HG03460 (cell line): ENCODE measurements around the gene AP1S1.

Experiments used
- ATAC-seq: cut with Tn5 transposase; IDR thresholded peaks from one replicate; pipeline ENCODE4 v1.9.1; 2021; ENCODE audit not compliant: unreplicated experiment

The AP1S1 gene

DNA sequence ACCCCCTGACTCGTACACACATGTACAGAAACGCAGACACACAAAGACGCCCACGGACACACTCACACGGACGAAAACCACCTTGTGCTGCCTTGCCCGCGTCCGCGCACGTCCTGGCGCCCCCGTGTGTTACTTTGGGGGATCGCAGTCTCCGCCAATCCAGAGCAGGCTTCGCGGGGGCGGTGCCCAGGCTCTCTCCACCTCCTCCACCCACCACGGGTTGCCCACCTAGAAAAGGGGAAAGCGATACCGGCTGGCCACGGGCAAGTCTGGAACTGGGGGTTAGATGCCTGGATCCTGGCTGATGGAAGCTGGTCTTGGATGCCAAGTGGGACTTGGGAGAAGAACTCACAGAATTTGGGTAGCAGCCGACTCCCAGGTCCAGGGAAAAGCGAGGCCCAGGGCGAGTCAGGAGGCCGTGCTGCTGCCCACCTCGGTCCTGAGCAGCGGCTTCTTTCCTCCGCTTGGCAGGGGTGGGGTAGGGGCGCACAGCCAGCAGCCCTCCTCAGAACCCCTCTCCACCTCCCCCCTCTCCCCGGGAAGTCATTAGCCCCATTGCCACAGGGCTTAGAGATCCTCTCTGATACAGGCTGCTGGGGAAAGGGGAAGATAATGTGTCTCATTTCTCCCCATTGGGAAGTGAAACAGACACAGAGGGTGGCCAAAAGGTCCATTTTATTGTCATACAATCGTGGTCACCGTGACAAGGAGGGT lies 15.7 kb downstream of the AP1S1 start:
- no peak for ATAC-seq

DNA sequence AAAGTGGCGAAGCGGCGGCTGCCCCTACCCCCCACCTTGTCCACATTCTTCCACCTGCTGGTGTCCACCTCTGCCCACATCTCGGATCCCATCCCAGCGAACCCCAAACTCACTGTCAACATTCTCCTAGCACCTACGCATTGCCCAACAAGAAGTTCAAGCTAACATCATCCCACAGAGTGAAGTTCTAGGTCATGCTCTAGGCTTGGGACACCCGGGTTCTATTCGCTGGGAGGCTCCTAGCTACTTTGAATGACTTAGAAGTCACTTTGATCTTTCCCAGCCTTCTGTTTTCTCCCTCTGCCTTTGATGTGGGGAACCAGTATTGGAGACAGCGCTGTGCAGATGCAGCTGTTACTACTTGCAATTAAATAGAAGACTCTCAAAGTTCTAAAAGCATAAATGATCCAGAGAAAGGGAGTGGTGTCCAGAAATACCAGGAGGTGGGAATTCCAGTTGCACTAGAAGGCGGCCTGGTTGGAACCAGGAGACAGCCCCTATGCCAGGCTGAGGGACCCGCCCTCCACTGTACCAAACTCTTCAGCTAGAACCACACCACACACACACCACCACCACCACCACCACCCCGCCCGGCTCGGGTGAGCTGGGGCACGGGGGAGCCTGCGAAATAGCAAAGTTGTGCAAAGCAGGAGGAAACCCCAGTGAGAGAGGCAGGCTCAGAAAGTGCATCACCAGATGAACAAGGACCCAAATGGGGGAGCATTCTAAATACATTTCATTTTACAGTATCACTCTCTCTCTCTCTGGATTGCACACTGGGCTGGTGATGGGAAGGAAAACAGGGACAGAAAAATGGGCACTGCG lies 16.6 kb downstream of the AP1S1 start:
- no peak for ATAC-seq

GRCh38 chr7:101171442-101171837 lies 17.2 kb downstream of the AP1S1 start:
- no peak for ATAC-seq

- no peak for ATAC-seq
These were observed 18.0 kb downstream of the AP1S1 start for GRCh38 chr7:101172005-101172853.

- no peak for ATAC-seq
These were observed 18.8 kb downstream of the AP1S1 start for GRCh38 chr7:101172854-101173751.

- ATAC-seq = peak; percentile 58
These were observed 19.5 kb downstream of the AP1S1 start for GRCh38 chr7:101173752-101174244.

GRCh38 chr7:101174322-101174854 lies 20.1 kb downstream of the AP1S1 start:
- no peak for ATAC-seq

DNA sequence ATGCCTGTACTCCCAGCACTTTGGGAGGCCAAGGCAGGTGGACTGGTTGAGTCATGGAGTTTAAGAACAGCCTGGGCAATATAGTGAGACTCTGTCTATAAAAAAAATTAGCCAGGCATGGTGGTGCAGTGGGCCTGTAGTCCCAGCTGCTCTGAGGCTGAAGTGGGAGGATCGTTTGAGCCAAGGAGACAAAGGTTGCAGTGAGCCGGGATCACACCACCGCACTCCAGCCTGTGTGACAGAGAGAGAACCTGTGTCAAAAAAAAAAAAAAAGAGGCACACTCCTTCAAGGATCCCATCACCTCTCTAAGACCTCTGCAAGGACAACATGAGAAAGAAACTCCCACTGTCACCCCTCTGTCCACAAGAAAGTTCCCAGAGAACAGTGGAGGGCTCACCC lies 21.4 kb downstream of the AP1S1 start:
- ATAC-seq = no peak

GRCh38 chr7:101177644-101178043 lies 23.4 kb downstream of the AP1S1 start:
- no peak for ATAC-seq

- ATAC-seq = no peak
These were observed 24.8 kb downstream of the AP1S1 start for GRCh38 chr7:101179117-101179516.

GRCh38 chr7:101179713-101180112 lies 25.4 kb downstream of the AP1S1 start:
- no peak for ATAC-seq

GRCh38 chr7:101180130-101180755 lies 26.0 kb downstream of the AP1S1 start, which contains the start of gene NAT16:
Gene NAT16 (minus strand): TSS chr7:101180293. CDS start chr7:101174807, 5,486 bp downstream.
- ATAC-seq = no peak

GRCh38 chr7:101185258-101185839 lies 31.1 kb downstream of the AP1S1 start:
- no peak for ATAC-seq

DNA sequence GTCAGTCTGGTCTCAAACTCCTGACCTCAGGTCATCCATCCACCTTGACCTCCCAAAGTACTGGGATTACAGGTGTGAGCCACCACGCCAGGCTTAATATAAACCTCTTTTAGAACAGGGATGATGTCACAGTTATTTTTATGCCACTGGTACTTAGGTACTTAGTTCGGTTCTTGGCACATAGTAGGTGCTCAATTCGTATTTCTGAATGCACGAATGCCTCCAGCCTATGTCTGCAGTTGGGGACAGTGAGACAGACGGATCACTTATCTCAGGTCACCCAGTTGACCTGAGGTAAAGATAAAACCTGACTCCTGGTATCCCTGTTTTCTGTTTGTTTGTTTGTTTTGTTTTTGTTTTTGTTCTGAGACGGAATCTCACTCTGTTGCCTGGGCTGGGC lies 31.9 kb downstream of the AP1S1 start:
- no peak for ATAC-seq

- no peak for ATAC-seq
These were observed 32.7 kb downstream of the AP1S1 start for GRCh38 chr7:101186844-101187428.

DNA sequence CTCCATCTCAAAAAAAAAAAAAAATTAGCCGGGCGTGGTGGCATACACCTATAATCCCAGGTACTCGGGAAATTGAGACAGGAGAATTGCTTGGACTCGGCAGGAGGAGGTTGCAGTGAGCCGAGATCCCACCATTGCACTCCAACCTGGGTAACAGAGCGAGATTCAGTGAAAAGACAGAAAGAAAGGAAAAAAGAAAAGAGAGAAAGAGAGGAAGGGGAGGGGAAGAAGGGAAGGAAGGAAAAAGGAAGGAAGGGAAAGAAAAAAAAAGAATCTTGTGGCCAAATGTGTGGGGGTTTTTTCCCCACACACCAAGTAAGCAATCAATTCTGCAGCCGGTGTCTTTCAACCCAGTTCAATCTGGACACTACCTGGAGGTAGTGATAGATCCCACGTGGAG lies 34.8 kb downstream of the AP1S1 start:
- no peak for ATAC-seq

DNA sequence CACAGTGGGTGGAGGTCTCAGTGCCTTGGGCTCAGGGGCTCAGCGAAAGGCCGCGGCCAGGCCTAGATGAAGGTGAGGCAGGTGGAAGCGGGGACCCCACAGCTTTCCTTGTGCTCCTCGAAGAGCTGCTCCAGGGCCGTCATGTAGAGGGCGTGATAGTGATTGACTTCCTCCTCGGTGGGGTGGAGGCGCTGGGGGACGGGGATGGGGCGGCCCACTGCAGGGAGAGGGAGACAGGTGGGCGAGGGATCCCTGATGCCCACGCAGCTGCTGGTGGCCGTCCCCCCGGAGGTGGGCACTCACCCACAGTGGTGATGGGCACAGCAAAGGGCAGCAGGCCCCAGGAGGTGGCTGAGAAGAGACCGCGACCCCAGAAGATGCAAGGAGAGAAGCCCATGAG lies 41.6 kb downstream of the AP1S1 start:
- ATAC-seq = no peak

DNA sequence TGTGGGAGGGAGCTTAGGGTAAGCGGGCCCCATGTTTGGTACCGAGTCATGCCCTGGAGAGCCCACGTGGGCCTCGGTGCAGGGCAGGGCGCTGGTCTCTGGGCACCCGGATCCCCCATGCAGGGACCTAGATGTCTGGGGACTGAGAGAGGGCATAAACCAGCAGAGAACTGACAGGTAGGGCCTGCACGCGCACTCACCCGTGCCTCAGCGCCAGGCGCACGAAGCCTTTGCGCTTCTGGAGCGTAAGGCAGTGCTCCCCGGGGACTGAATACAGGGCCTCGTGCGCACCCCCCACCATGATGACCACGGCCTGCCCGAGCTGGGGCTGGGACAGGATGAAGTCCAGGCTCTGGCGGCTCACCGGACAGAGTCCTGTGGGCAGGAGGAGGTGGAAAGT lies 43.7 kb downstream of the AP1S1 start:
- no peak for ATAC-seq

DNA sequence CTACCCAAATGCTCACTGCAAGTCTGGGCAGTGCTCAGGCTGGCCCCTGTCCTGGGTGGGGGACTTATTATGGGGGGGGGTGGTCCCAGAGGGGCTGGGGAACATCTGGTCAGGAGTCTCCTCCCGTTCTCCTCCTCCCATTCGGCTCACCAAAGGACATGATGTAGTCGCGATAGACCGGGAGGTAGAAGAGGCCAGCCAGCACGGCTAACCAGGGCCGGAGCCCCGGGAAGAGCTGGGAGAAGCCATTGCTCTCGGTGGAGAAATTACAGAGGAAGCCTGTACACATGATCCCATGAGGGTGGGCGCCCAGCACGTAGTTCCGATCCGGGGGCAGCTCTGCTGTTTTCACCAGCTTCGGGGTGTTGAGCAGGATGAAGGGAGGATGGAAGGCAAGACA lies 44.2 kb downstream of the AP1S1 start:
- no peak for ATAC-seq
